Muscle of leg (tissue), 11 donors: ENCODE data around the gene GOLGA8S. TPM values are rescaled to one million over a fixed set of nuclear protein-coding genes. Genes with fewer than 3 reads are reported as not detected.
"Not testable (repeated sequence)": the region's sequence is repeated elsewhere in the genome, so short reads cannot be mapped to it uniquely, and the experiment has no call there.

ENCODE experiments used
- DNase-seq: peaks from one replicate; pipeline ENCODE4 v3.0.0; 2013
- H3K27ac ChIP-seq: one replicate; pipeline ENCODE4 v1.5.1; 2013; ENCODE audit warnings: mild to moderate bottlenecking, low read length, control low read depth
- H3K27me3 ChIP-seq: one replicate; pipeline ENCODE4 v1.6.1; 2013; ENCODE audit warnings: low read length; ENCODE audit not compliant: control insufficient read depth, insufficient read depth
- H3K36me3 ChIP-seq: one replicate; pipeline ENCODE4 v1.6.1; 2013; ENCODE audit warnings: low read length; ENCODE audit not compliant: control insufficient read depth, insufficient read depth
- H3K4me1 ChIP-seq: one replicate; pipeline ENCODE4 v1.6.1; 2013; ENCODE audit warnings: low read length; ENCODE audit not compliant: control insufficient read depth, insufficient read depth
- H3K4me3 ChIP-seq: one replicate; pipeline ENCODE4 v1.5.1; 2013; ENCODE audit warnings: low read length, control low read depth
- H3K9me3 ChIP-seq: replicated peaks from 2 replicates; pipeline ENCODE4 v1.6.1; 2013; ENCODE audit warnings: low read depth, low read length; ENCODE audit not compliant: control insufficient read depth
- WGBS: methylation state at CpG from one replicate; pipeline ENCODE4 v1.1.5; 2013; ENCODE audit warnings: missing lambda C conversion rate; ENCODE audit not compliant: insufficient coverage; 5-methylcytosine and 5-hydroxymethylcytosine counted together
- polyA plus RNA-seq, 8 donors: library from polyadenylated mRNA; unstranded; fragments of 120-200 nt; gene quantifications; one replicate each; pipeline versions ENCODE4 v1.2.1 to v1.2.3, GENCODE V29; 2013; ENCODE audit warnings: inconsistent platforms in 1 of 8, low replicate concordance in 1 of 8; ENCODE audit not compliant: insufficient read length in 8 of 8, insufficient read depth in 1 of 8
- total RNA-seq: library from RNA; stranded (reverse); fragments of 120-200 nt; gene quantifications from one replicate; pipeline ENCODE4 v1.2.4, GENCODE V29; 2013

The GOLGA8S gene
- total and polyA plus RNA-seq, 9 donors = 0.18 to 1.2 (median 0.49) TPM

DNA sequence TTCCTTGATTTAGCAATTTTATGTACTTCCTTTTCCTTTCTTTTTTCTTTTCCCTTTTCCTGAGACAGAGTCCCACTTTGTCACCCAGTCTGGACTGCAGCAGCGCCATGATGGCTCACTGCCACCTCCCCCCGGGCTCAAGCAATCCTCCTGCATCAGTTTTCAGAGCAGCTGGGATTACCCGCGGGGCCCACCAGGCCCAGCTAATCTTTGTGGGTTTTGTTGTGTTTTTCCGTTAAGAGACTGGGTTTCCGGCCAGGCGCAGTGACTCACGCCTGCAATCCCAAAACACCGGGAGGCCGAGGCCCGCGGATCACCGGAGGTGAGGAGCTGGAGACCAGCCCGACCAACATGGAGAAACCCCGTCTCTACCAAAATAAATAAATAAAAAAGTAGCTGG lies 17.7 kb downstream of the GOLGA8S start:
- H3K36me3 ChIP-seq = no peaks in the 10 kb centered on the region
- H3K27me3 ChIP-seq = no peaks in the 10 kb centered on the region
- H3K4me1 ChIP-seq = no peaks in the 10 kb centered on the region
- H3K9me3 ChIP-seq = no peaks in the 10 kb centered on the region
- H3K27ac ChIP-seq = no peak overlapping the region
- H3K4me3 ChIP-seq = no peak overlapping the region
- 20% methylated on average over 1 of the region's 15 CpGs for WGBS
- DNase-seq = peak; percentile 7

DNA sequence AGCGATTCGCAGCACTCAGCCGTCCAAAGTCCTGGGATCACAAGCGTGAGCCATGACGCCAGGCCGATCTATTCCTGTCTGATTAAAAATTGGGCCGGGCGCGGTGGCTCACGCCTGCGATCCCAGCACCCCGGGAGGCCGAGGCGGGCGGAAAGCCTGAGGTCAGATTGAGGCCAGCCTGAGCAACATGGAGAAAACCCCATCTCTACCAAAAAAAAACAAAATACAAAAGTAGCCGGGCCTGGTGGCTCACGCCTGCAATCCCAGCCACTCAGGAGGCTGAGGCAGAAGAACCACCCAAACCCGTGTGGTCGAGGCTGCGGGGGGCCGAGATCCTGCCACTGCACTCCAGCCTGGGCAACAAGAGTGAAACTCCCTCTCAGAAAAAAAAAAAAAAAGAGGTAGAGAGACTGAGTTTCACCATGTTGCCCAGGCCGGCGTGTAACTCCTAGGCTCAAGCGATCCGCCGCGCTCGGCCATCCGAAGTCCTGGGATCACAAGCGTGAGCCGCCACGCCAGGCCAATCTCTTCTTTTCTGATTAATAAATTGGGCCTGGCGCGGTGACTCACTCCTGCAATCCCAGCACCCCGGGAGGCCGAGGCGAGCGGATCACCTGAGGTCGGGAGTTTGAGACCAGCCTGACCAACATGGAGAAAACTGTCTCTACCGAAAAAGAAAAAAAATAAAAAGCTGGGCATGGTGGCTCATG lies 18.5 kb downstream of the GOLGA8S start:
- H3K4me3 ChIP-seq, H3K36me3 ChIP-seq, H3K27me3 ChIP-seq, H3K4me1 ChIP-seq, H3K27ac ChIP-seq, H3K9me3 ChIP-seq, DNase-seq: not testable (repeated sequence)
- 93% methylated on average over 10 of the region's 40 CpGs for WGBS

DNA sequence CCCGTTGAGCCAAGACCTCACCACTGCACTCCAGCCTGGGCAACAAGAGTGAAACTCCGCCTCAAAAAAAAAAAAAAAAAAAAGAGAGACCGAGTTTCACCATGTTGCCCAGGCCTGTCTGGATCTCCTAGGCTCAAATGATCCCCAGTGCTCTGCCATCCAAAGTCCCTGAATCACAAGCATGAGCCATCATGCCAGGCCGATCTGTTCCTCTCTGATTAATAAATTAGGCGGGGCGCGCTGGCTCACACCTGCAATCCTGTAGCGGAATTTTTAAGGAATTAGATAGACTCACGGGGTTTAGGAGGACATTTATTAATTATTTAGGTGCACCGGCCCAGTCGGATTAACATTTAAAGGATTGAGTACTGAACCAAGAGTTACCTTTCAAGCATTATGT lies 19.7 kb downstream of the GOLGA8S start:
- not testable (repeated sequence) for H3K36me3 ChIP-seq, H3K9me3 ChIP-seq, DNase-seq, H3K4me3 ChIP-seq, H3K4me1 ChIP-seq, H3K27ac ChIP-seq, H3K27me3 ChIP-seq
- WGBS = no CpG with 5 or more reads among the region's 11 CpGs

DNA sequence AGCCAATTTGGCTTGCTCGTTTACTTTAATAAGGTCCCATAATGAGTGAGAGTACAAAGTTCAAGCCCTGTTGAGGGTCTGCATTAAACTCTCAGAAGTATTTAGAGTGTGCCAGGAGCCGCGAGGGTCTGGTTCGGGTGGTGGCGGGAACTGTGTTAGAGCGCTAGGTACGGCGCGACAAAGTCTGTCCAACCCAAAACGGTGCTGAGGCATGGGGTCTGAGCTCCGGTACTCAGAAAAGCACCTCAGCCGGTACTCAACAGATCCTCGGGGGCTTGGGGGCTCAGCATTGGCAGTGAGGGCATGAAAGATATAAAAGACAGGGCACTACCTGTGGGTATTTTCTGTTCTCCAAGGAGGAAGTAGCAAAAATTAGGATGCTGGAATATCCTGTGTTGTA lies 24.4 kb downstream of the GOLGA8S start:
- not testable (repeated sequence) for H3K36me3 ChIP-seq

DNA sequence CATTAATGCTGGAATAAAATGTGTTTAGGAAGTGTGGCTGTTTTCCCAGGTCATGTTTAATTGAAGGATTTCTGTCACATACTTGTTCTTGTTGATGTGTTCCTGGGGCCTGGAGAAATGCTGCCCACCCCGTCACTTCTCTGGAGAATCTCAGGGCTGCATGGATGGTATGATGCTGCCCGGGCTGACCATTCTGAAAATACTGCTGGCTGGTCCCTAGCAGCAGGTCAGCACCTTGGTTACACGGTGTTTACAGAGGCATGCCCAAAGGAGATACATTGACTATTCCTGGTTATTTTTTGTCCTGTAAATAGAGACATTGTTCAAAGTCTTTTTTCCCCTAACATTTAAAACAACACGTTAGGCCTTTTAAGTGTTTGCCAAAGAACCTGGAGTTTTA lies 26.2 kb downstream of the GOLGA8S start:
- H3K27me3 ChIP-seq, DNase-seq, H3K4me1 ChIP-seq, H3K27ac ChIP-seq, H3K9me3 ChIP-seq, H3K4me3 ChIP-seq, H3K36me3 ChIP-seq: not testable (repeated sequence)
- WGBS = 86% methylated on average over 1 of the region's 4 CpGs

More for the DNA sequence above, 24.4 kb downstream of the GOLGA8S start:
- not testable (repeated sequence) for H3K4me1 ChIP-seq, DNase-seq, H3K27ac ChIP-seq, H3K9me3 ChIP-seq, H3K27me3 ChIP-seq, H3K4me3 ChIP-seq
- 90% methylated on average over 8 of the region's 13 CpGs for WGBS

DNA sequence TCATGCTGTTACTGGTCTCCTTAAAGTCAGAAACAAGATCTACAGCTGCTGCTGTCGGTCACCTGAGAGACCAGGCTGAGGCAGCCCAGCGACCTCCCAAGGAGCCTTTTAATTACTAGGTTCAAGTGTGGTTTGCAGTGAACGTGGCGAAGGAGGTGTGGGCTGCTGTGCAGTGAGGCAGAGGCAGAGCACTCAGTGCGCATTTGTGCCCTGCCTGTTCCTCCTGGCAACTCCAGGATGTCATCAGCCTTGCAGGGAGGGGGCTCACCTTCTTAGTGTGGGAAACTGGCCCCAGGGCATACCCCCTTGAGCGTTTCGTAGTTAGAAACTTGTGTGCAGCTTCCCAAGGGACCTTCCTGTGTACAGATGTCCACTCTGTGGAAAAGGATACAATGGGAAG lies 26.6 kb downstream of the GOLGA8S start:
- not testable (repeated sequence) for H3K27me3 ChIP-seq, H3K4me1 ChIP-seq, H3K4me3 ChIP-seq, H3K9me3 ChIP-seq, H3K27ac ChIP-seq, H3K36me3 ChIP-seq, DNase-seq
- 33% methylated on average over 3 of the region's 7 CpGs for WGBS

DNA sequence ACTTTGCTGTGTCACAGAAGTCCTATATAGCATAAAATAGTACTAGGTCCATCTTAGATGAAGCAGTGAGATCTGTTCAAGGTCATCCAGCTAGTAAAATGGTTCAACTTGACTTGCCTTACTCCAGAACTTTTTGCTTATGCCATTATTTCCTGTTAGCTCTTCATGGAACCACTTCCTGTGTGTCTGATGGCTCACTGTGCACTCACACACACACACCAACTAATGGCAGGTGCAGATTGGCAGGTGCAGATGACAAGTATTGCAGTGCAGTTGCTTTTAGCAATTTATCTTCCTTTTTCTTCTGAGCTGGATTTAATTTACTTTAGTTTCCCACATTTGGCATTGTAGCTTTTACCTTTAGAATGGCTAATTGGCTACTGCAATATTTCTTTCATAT lies 29.8 kb downstream of the GOLGA8S start:
- Histone ChIP-seq H3K27ac (no peak overlapping the region), H3K4me1 (no peaks in the 10 kb centered on the region), H3K9me3 (no peaks in the 10 kb centered on the region), H3K4me3 (no peak overlapping the region), H3K27me3 (no peaks in the 10 kb centered on the region), H3K36me3 (no peaks in the 10 kb centered on the region)
- no peak for DNase-seq

DNA sequence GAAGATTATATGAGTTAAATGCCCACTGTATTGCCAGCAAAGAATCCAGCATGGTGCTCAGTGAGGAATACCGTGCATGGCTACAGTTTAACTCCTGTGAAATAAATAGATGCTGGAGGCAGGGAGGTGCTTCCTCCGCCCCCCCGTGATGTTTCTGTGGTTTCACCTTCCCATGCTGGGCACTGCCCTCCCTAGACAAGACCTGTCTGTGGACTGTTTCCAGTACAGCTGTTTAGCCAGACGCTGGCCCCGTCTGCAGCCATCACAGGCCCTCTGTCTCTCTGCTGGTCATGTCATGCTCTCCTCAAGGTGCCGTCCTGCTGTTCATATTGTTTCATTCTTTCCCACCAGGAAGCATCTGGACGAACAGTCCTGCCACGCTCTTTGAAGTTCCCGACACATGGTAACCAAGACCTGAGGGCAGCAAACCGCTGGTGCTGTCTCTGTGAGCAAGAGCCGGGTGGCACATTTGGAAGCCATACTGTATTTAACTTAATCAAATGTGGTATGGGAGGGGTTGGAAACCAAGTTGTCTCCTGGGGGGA lies 31.4 kb downstream of the GOLGA8S start:
- H3K36me3 ChIP-seq = no peaks in the 10 kb centered on the region
- H3K4me3 ChIP-seq = no peak overlapping the region
- WGBS = 45% methylated on average over 2 of the region's 11 CpGs
- no peaks in the 10 kb centered on the region for H3K4me1 ChIP-seq
- no peaks in the 10 kb centered on the region for H3K27me3 ChIP-seq
- DNase-seq = no peak
- no peaks in the 10 kb centered on the region for H3K9me3 ChIP-seq
- H3K27ac ChIP-seq = no peak overlapping the region

DNA sequence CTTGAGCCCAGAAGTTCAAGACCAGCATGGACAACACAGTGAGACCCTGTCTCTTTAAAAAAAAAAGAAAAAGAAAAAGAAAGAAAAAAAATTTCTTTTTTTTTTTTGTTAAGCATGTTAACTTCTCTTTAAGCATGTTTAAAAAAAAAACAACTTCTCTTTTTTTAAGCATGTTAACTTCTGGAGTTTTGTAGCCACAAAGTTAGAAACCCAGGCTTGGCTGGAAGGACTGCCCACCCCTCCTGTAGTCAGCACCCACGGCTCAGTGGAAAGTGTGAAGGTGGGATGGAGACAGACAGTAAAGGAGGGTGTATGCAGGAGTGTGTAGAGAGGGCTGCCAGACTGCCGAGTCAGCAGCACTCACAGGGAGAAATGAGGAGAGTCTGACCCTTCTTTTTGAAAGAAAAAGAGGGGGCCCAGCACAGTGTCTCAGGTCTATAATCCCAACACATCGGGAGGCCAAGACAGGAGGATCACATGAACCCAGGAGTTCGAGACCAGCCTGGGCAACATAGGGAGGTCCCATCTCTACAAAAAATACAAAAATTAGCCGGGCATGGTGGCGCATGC lies 33.2 kb downstream of the GOLGA8S start:
- no peak overlapping the region for H3K4me3 ChIP-seq
- H3K27ac ChIP-seq = no peak overlapping the region
- no peak for DNase-seq
- H3K4me1 ChIP-seq = no peaks in the 10 kb centered on the region
- no peaks in the 10 kb centered on the region for H3K27me3 ChIP-seq
- WGBS = 0% methylated on average over 1 of the region's 6 CpGs
- no peaks in the 10 kb centered on the region for H3K9me3 ChIP-seq
- no peaks in the 10 kb centered on the region for H3K36me3 ChIP-seq

DNA sequence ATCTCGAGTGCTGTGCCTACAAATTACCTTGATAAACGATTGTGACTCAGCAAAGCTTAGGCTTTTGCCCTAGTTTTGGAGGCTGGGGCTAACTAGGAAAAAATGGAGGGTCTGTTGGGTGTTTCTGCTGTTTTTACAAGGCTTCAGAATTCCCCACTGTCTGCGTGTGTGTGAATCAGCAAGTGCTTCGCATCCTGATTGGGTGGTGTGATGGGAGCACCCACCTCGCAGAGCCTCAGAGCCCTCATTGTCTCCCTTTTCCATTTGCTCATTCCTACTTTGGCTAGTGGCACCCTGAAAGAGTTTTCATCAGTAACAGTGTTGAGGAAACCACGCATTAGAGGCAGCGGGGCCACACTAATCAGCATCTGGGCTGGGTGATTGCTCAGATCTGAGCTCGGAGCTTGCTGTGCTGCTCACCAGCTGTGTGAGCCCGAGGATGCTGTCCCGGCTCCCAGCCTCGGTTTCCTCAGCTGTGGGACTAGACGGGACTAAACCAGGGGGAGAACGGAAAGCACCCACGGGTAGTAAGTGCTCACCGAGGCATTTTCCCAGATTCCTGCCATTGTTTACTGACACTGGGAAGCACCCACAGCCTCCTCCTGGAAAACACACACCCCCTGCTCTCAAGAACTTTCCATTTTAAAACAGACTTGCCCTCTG lies 40.6 kb downstream of the GOLGA8S start:
- Histone ChIP-seq H3K9me3 (no peaks in the 10 kb centered on the region), H3K36me3 (no peaks in the 10 kb centered on the region), H3K27me3 (no peaks in the 10 kb centered on the region), H3K4me1 (no peaks in the 10 kb centered on the region), H3K27ac (no peak overlapping the region), H3K4me3 (no peak overlapping the region)
- 44% methylated on average over 3 of the region's 15 CpGs for WGBS
- DNase-seq = no peak
